Astrocyte of the spinal cord (primary cell): Measurements from ENCODE around the gene HPS4.

ENCODE experiments used
- DNase-seq: peaks from one replicate; pipeline ENCODE4 v3.0.0; 2011; ENCODE audit warnings: low read depth, low spot score
- H3K4me3 ChIP-seq: 2 replicates; pipeline ENCODE4 v1.5.1; 2011; ENCODE audit warnings: low read depth, mild to moderate bottlenecking, low read length, moderate library complexity
- CTCF ChIP-seq: IDR thresholded peaks from 2 replicates; pipeline ENCODE4 v1.5.1; 2012; ENCODE audit warnings: low read depth, mild to moderate bottlenecking, low read length, inconsistent platforms
- in situ Hi-C: cut with HindIII; loops from 2 replicates; pipeline ENCODE4 v1.10.0; 2017; ENCODE audit warnings: low sequenced_read_pairs

The HPS4 gene

DNA sequence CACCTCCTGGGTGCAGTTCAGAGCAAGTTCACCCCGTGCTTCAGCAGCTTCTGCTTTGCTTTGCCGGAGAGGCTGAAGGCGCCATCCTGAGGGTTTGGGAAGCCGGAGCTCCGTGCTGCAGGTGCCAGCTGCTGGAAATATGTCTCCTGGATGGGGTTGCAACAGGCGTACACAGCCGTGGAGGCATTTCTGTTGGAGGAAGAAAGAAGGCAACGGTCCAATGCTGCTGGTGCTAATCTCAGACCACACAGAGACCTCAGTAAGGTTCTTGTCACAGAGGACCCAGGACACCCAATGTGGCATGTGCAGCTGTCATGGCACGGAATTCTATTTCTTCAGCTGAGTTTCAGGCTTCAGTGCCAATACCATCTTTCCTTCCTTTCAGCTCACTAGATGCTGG lies 30.4 kb downstream of the HPS4 start:
- no peak for DNase-seq
- no peak overlapping the region for H3K4me3 ChIP-seq
- in situ Hi-C loops = no loop called here
- TF ChIP-seq CTCF = no peak

DNA sequence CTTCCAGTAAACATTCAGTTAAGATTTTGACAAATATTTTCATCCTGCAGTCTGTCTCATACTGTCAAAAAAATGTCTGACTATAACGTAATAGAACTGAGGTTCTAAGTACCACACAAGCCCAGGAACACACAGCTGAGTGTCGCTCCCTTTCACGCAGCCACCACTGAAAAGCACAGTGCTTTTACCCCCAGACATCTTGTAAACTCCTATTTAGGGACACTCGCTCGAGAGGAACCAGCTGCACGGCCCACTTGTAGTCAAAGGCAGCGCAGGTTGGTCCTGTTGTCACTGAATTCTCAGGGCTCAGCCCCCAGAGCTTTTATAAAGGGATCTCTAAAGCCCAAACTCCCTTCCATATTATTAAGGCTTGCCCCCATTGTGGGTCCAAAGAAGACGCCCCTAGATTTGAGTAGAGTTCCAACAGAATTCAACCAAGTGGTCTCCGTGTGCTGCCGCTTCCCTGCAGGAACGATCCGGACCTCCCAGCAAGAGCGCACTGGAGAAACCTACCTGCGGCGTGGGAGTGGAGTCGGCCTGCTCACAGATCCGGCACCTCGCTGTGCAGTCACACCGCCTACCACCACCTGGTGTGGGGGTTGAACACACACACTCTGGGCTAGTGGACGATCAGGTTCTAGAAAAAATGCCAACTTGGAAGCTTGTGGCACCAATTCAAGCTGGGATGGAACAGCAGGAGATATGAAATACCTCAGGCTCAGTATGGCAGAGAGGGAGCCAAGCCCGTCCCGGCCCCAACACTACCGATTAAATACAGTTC lies 31.2 kb downstream of the HPS4 start:
- in situ Hi-C loops = no loop called here
- H3K4me3 ChIP-seq = no peak overlapping the region
- no peak for TF ChIP-seq CTCF
- no peak for DNase-seq

DNA sequence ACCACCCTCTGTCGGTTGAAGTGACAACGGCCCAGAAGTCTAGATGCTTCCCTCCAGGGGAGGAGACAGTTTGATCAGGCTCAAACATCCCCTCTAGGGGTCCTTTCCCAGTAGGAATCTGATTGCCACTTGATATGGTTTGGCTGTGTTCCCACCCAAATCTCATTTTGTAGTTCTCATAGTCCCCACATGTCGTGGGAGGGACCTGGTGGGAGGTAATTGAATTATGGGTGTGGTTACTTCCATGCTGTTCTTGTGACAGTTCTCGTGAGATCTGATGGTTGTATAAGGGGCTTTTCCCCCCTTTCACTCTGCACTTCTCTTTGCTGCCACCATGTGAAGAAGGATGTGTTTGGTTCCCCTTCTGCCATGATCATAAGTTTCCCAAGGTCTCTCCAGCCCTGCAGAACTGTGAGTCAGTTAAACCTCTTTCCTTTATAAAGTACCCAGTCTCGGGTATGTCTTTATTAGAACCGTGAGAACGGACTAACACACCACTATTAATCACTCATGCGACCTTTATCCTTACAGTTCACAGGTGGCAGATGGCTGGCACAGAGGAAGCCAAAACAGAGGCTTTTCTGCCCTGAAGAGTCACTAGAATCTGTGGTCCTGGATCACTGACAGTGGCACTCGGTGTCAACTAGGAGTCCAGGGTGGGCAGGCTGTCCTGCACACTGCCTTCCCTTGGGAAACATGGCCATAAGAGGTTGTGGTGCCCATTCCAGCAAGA lies 33.0 kb downstream of the HPS4 start:
- DNase-seq = no peak
- H3K4me3 ChIP-seq = no peak overlapping the region
- no peak for TF ChIP-seq CTCF
- in situ Hi-C loops = no loop called here

DNA sequence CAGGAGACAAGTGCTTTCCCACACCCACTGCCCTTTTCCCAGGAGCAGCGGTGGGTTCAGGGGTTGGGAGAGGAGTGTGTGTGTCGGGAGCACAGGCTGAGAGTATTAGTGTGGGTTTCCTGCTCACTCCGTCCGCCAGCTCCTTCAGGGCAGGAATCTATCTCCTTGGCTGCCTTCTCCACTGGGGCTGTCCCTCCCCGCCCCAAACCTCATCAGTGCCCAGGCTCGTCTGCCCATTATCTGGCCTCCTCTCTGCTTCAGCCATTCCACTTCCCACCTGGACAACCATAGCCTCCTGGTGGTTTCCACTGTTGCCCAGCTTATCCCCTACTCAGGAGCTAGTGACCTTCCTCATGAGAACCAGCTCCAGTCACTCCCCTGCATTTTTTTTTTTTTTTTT lies 34.6 kb downstream of the HPS4 start:
- no peak for TF ChIP-seq CTCF
- no peak overlapping the region for H3K4me3 ChIP-seq
- in situ Hi-C loops = no loop called here
- no peak for DNase-seq

DNA sequence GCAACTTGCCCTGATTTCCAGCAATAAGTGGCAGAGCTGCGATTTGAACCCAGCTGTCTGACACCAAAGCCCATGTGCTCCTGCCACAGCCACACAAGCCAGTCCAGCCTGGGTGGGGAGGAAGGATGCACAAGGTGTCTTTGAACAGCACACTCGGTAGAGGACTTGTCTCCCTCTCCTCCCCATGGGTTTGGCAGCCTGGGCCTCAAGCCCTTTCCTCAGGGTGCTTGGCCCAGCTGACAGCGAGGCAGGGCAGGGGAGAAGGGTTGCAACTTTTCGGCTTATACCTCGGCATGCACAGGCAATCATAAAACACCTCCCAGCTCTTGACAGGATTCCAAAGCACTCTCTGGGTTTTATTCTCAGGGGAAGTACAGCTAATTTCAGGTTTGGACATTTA lies 35.2 kb downstream of the HPS4 start:
- H3K4me3 ChIP-seq = no peak overlapping the region
- in situ Hi-C loops = no loop called here
- no peak for TF ChIP-seq CTCF
- DNase-seq = no peak

- DNase-seq = no peak
- in situ Hi-C loops = no loop called here
- H3K4me3 ChIP-seq = no peak overlapping the region
- no peak for TF ChIP-seq CTCF
These were observed 35.8 kb downstream of the HPS4 start for GRCh38 chr22:26447584-26448329.
